ENCODE measurements around the gene SERPING1.

Gene SERPING1

DNA sequence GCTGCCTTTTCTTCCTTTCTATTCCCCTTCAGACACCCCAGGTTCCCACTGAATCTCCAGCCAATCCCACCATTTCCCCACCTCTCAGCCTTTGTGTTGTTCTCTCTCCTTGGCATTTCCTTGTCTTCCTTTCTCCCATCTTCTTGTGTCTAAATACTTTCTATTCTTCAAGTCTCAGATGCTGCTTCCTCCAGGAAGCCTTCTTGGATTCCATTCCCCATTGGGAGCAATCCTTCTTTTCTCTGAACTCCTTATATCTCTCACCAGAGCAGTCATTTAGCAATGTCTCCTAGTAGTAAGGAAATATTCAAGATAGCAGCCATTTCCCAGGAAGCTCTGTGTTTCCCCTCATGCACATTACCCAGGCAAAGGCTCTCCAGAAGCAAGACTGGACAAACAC, 36.8 kb downstream of the SERPING1 start:
- peaks cover 54 to 62% of the 10 kb centered on the region in 2 donors for H3K27me3 Mint-ChIP-seq
- H3K4me1 Mint-ChIP-seq (ENCODE audit: low read depth in 2 of 2): peaks cover 14 to 15% of the 10 kb centered on the region in 2 donors
- no peaks in the 10 kb centered on the region for H3K9me3 Mint-ChIP-seq
- H3K27ac Mint-ChIP-seq: no peak overlapping the region
- H3K4me3 Mint-ChIP-seq: no peak overlapping the region
- no peak for ATAC-seq (replicated peaks)
- no peak for DNase-seq
- no peaks in the 10 kb centered on the region for H3K36me3 Mint-ChIP-seq (ENCODE audit: insufficient read depth)

GRCh38 chr11:57635246-57635645, 37.8 kb downstream of the SERPING1 start:
- Mint-ChIP-seq H3K4me3 (no peak overlapping the region), H3K4me1 (ENCODE audit: low read depth in 2 of 2) (peaks cover 14 to 15% of the 10 kb centered on the region in 2 donors), H3K9me3 (no peaks in the 10 kb centered on the region), H3K27ac (no peak overlapping the region), H3K36me3 (ENCODE audit: insufficient read depth) (no peaks in the 10 kb centered on the region), H3K27me3 (peaks cover 54 to 63% of the 10 kb centered on the region in 2 donors)
- no peak for ATAC-seq (replicated peaks)
- no peak for DNase-seq

- H3K4me3 Mint-ChIP-seq: peak overlapping the region; percentile 84 to 85
- peaks cover 14 to 15% of the 10 kb centered on the region in 2 donors for H3K4me1 Mint-ChIP-seq (ENCODE audit: low read depth in 2 of 2)
- H3K27me3 Mint-ChIP-seq: peaks cover 46 to 51% of the 10 kb centered on the region in 2 donors
- no peak for DNase-seq
- H3K27ac Mint-ChIP-seq: peak overlapping the region; percentile 69 to 81
- H3K9me3 Mint-ChIP-seq: no peaks in the 10 kb centered on the region
- H3K36me3 Mint-ChIP-seq (ENCODE audit: insufficient read depth): no peaks in the 10 kb centered on the region
- ATAC-seq (replicated peaks): no peak
Measured at GRCh38 chr11:57637626-57638004, 40.1 kb downstream of the SERPING1 start.

DNA sequence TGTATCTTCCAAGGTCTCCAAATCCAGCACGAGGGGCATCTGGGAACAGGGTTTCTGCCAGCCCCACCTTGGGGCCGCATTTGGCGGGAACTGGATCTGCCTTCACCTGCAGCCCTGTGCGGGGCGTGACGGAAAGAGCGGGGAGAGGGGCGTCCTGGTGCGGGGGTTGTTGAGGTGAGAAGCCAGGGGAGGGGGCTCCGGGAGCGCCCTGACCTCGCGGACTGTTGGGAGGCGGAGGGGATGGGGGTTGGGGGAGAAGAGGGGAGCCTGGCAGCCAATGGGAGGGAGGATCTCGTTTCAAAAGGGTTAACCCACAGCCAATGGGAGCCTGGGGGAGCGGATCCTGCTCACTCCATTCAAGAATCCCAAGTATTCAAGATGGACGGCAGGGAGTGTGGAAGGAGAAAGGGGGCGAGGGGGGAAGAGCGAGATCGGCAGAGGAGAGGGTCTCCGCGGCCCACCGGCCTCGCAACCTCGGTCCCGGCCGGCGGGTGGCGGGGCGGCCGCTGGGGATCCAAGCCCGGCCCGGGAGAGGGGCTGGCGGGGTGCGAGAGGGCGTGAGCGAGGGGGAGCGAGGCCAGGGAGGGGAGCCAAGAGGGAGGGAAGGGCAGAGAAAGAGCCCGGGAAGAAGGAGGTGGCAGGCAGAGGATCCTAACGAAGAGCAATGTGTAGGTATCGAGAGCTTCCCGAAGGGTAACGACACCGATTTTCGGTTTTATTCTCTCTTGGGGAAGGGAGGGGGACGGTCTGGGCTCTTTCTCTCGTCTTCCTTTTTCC, 40.7 kb downstream of the SERPING1 start:
- peaks cover 51 to 57% of the 10 kb centered on the region in 2 donors for H3K27me3 Mint-ChIP-seq
- ATAC-seq (replicated peaks) (peak; percentile 48), DNase-seq (no peak)
- peak overlapping the region; percentile 84 to 85 for H3K4me3 Mint-ChIP-seq
- H3K4me1 Mint-ChIP-seq (ENCODE audit: low read depth in 2 of 2): peaks cover 14 to 15% of the 10 kb centered on the region in 2 donors
- H3K36me3 Mint-ChIP-seq (ENCODE audit: insufficient read depth): no peaks in the 10 kb centered on the region
- peak overlapping the region; percentile 69 to 81 for H3K27ac Mint-ChIP-seq
- H3K9me3 Mint-ChIP-seq: no peaks in the 10 kb centered on the region

GRCh38 chr11:57638811-57639320, 41.4 kb downstream of the SERPING1 start:
- Mint-ChIP-seq H3K4me3 (peak overlapping the region; percentile 84 to 85), H3K27ac (peak overlapping the region; percentile 69 to 81), H3K9me3 (no peaks in the 10 kb centered on the region), H3K4me1 (ENCODE audit: low read depth in 2 of 2) (peaks cover 14 to 15% of the 10 kb centered on the region in 2 donors), H3K27me3 (peaks cover 52 to 57% of the 10 kb centered on the region in 2 donors), H3K36me3 (ENCODE audit: insufficient read depth) (no peaks in the 10 kb centered on the region)
- peak; percentile 52 for ATAC-seq (replicated peaks)
- no peak for DNase-seq

DNA sequence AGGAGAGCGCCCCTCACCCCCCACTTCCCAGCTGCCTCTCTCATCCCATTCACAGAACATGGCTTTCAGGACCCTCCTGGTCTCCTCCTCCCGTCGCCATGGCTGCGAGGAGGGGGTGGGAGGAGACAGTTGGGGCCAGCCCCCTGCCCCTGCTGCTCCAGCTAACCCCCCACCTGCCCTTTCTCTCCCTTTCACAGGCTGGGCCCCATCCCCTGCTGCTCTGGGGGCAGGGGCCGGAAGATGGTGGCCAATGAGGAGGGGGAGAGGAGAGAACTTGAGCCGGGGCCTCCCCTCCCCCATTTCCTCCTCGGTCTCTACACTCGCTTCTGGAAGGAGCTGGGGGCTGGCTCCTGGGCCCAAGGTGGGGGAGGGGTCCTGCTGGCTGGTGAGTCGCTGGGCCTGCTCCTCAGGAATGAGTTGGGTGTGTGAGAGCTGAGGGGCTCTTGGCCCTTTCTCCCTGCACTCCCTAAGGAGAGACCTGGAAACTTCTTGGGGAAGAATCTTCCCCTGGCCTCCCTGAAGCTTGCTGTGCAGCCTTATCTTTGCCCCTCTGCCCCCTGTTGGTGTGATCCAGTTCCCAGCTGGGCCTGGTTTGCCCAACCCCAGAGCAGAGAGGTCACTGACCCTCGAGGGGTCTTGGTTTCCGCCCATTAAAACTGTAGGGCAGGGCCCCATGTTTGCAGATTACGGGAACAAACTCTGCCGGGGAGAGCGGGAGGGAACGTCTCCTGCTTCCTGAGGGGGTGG, 42.0 kb downstream of the SERPING1 start:
- Mint-ChIP-seq H3K27me3 (peaks cover 47 to 57% of the 10 kb centered on the region in 2 donors), H3K9me3 (no peaks in the 10 kb centered on the region)

GRCh38 chr11:57640068-57640800, 42.7 kb downstream of the SERPING1 start:
- no peak overlapping the region for H3K27ac Mint-ChIP-seq
- peak overlapping the region in 1 of 2 donors; percentile 85 for H3K4me3 Mint-ChIP-seq
- H3K36me3 Mint-ChIP-seq (ENCODE audit: insufficient read depth): no peaks in the 10 kb centered on the region
- H3K9me3 Mint-ChIP-seq: no peaks in the 10 kb centered on the region
- peaks cover 42 to 57% of the 10 kb centered on the region in 2 donors for H3K27me3 Mint-ChIP-seq
- DNase-seq: no peak
- ATAC-seq (replicated peaks): no peak
- H3K4me1 Mint-ChIP-seq (ENCODE audit: low read depth in 2 of 2): peaks cover 14 to 15% of the 10 kb centered on the region in 2 donors

More for the DNA sequence above, 42.0 kb downstream of the SERPING1 start:
- Mint-ChIP-seq H3K4me3 (peak overlapping the region; percentile 84 to 85), H3K4me1 (ENCODE audit: low read depth in 2 of 2) (peaks cover 14 to 15% of the 10 kb centered on the region in 2 donors), H3K27ac (peak overlapping the region in 1 of 2 donors; percentile 69), H3K36me3 (ENCODE audit: insufficient read depth) (no peaks in the 10 kb centered on the region)
- peak; percentile 9 for ATAC-seq (replicated peaks)
- DNase-seq: no peak

DNA sequence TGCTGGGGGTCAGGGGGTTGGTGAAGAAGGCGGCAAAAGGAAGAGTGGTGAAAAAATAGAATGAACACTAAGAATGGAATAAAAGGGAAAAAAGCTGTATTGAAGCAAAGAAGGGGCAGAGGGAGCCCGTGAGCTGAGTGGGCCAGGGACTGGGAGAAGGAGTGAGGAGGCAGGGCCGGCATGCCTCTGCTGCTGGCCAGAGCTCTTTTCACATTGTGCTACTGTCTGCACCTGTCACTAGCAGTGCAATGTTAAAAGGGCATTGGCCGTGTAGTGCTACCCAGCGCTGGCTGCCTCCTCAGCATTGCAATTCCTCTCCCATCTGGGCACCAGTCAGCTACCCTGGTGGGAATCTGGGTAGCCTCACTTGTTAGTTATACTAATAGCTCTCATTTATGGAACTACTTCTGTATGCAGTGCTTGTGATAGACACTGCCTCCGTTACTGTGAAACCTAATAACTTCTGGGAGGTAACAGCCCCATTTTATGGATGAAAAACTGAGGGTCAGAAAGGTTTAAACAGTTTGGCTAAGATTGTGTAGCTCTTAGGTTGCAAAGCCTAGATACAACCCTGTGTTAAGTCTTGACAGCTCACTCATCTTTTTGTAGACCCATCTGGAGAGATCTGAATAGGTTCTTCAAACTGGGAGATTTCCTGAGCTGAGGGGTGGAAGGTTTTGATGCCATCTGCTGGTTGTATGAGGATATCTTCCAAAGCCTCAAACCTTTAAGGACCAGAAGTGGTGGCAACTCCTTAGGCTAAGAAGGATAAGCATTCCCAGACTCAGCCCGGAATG, 43.7 kb downstream of the SERPING1 start:
- no peak for DNase-seq
- ATAC-seq (replicated peaks): peak; percentile 27
- Mint-ChIP-seq H3K4me1 (ENCODE audit: low read depth in 2 of 2) (peaks cover 15 to 16% of the 10 kb centered on the region in 2 donors), H3K9me3 (no peaks in the 10 kb centered on the region), H3K27me3 (peaks cover 49 to 67% of the 10 kb centered on the region in 2 donors), H3K4me3 (no peak overlapping the region), H3K27ac (no peak overlapping the region), H3K36me3 (ENCODE audit: insufficient read depth) (no peaks in the 10 kb centered on the region)

DNA sequence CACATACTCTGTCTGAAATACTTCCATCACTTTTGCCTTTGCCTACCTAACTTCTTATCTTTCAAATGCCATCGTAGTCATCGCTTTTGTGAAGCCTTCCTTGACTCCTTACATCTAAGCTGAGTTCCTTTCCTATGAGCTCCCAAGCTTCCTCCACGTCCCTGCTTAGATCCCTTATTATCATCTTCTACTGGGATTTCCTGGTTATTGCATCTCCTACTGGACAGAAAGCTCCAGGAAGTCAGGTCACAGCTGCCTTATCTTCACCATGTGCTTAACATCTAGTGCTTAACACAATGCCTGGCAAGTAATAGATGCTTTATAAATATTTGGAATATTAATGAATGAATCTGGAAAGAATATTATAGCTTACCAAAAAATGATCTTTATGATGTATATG, 46.3 kb downstream of the SERPING1 start:
- no peaks in the 10 kb centered on the region for H3K9me3 Mint-ChIP-seq
- H3K27me3 Mint-ChIP-seq: peaks cover 43 to 67% of the 10 kb centered on the region in 2 donors
- no peak for ATAC-seq (replicated peaks)
- H3K4me3 Mint-ChIP-seq: no peak overlapping the region
- peaks cover 11 to 13% of the 10 kb centered on the region in 2 donors for H3K4me1 Mint-ChIP-seq (ENCODE audit: low read depth in 2 of 2)
- no peak overlapping the region for H3K27ac Mint-ChIP-seq
- H3K36me3 Mint-ChIP-seq (ENCODE audit: insufficient read depth): peaks cover 3% of the 10 kb centered on the region
- no peak for DNase-seq

- H3K9me3 Mint-ChIP-seq: no peaks in the 10 kb centered on the region
- peaks cover 41 to 70% of the 10 kb centered on the region in 2 donors for H3K27me3 Mint-ChIP-seq
Measured at GRCh38 chr11:57644748-57645688, 47.5 kb downstream of the SERPING1 start.

GRCh38 chr11:57645689-57646085, 48.2 kb downstream of the SERPING1 start:
- Mint-ChIP-seq H3K4me1 (ENCODE audit: low read depth in 2 of 2) (peaks cover 20% of the 10 kb centered on the region in 2 donors), H3K36me3 (ENCODE audit: insufficient read depth) (peaks cover 3% of the 10 kb centered on the region), H3K27me3 (peaks cover 41 to 70% of the 10 kb centered on the region in 2 donors), H3K27ac (no peak overlapping the region), H3K4me3 (no peak overlapping the region), H3K9me3 (no peaks in the 10 kb centered on the region)
- no peak for DNase-seq
- no peak for ATAC-seq (replicated peaks)

More at GRCh38 chr11:57644748-57645688, 47.5 kb downstream of the SERPING1 start:
- peaks cover 18 to 19% of the 10 kb centered on the region in 2 donors for H3K4me1 Mint-ChIP-seq (ENCODE audit: low read depth in 2 of 2)
- DNase-seq (peak; percentile 83 to 90 (median 89)), ATAC-seq (replicated peaks) (peak; percentile 73)
- H3K36me3 Mint-ChIP-seq (ENCODE audit: insufficient read depth): peaks cover 3% of the 10 kb centered on the region
- H3K4me3 Mint-ChIP-seq: no peak overlapping the region
- no peak overlapping the region for H3K27ac Mint-ChIP-seq
